Hepatocyte (in vitro differentiated cells): Measurements from ENCODE around the gene CPTP.

Source experiments
- EZH2 ChIP-seq: fragments of 200-600 bp; sonication (generic); IDR thresholded peaks from 2 replicates; pipeline ENCODE4 v1.6.1; 2016; ENCODE audit warnings: antibody characterized with exemption, mild to moderate bottlenecking, borderline replicate concordance
- EZH2phosphoT487 ChIP-seq: fragments of 200-600 bp; sonication (generic); IDR thresholded peaks from one replicate; pipeline ENCODE4 v1.6.1; 2018; ENCODE audit warnings: antibody characterized with exemption, mild to moderate bottlenecking, low read depth, moderate library complexity; ENCODE audit not compliant: unreplicated experiment, severe bottlenecking
- TF ChIP-seq, protein P1 (sequence below): fragments of 200-600 bp; sonication (generic); IDR thresholded peaks from 2 replicates; pipeline ENCODE4 v1.5.1; 2016; ENCODE audit warnings: antibody characterized with exemption, mild to moderate bottlenecking; ENCODE audit not compliant: poor library complexity

DNA sequence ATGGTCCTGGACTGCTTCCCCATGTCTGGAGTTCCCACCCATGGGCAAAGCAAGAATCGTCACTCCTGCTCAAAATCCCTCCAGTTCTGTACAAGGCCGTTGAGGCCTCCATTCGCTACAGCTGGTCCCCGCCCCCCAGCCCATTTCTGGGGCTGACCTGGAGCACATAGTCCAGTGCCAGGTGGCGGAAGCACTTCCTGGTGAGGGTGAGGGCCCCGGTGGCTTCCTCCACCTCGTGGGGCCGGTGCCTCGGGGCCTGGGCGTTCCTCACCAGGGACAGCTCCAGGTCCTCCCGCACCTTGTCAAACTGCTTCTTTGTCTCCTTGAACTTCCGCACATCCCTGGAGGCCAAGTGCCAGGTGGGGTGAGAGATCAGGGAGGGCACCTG lies 24.3 kb upstream of the CPTP start:
- TF ChIP-seq, protein P1, sequence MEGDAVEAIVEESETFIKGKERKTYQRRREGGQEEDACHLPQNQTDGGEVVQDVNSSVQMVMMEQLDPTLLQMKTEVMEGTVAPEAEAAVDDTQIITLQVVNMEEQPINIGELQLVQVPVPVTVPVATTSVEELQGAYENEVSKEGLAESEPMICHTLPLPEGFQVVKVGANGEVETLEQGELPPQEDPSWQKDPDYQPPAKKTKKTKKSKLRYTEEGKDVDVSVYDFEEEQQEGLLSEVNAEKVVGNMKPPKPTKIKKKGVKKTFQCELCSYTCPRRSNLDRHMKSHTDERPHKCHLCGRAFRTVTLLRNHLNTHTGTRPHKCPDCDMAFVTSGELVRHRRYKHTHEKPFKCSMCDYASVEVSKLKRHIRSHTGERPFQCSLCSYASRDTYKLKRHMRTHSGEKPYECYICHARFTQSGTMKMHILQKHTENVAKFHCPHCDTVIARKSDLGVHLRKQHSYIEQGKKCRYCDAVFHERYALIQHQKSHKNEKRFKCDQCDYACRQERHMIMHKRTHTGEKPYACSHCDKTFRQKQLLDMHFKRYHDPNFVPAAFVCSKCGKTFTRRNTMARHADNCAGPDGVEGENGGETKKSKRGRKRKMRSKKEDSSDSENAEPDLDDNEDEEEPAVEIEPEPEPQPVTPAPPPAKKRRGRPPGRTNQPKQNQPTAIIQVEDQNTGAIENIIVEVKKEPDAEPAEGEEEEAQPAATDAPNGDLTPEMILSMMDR, result no peak
- TF ChIP-seq EZH2 (no peak), EZH2phosphoT487 (no peak)
